Activated CD4-positive, alpha-beta T cell treated with anti-CD3 and anti-CD28 coated beads, Interleukin-2, amount 50 U/mL, for 4 hours (primary cell): ENCODE results near the gene CDC6.

Experiments
- DNase-seq, 2 experiments: peaks; one replicate each; pipeline ENCODE4 v3.0.0-alpha.2; 2020

Gene CDC6

GRCh38 chr17:40323391-40324381, 36.0 kb downstream of the CDC6 start:
- DNase-seq = peak; percentile 58 to 67

- DNase-seq = no peak
Observed at GRCh38 chr17:40325156-40326013, 37.7 kb downstream of the CDC6 start.

- peak; percentile 42 to 52 for DNase-seq
Observed at GRCh38 chr17:40326014-40326831, 38.5 kb downstream of the CDC6 start.

- DNase-seq = no peak
Observed at GRCh38 chr17:40326832-40327199, 39.1 kb downstream of the CDC6 start.

- DNase-seq = no peak
Observed at GRCh38 chr17:40327244-40327729, 39.6 kb downstream of the CDC6 start.

GRCh38 chr17:40327735-40328385, 40.2 kb downstream of the CDC6 start:
- no peak for DNase-seq

- no peak for DNase-seq
Observed at GRCh38 chr17:40328386-40328766, 40.7 kb downstream of the CDC6 start.

GRCh38 chr17:40329839-40330794, 42.4 kb downstream of the CDC6 start:
- no peak for DNase-seq

- no peak for DNase-seq
Observed at GRCh38 chr17:40330850-40331470, 43.3 kb downstream of the CDC6 start.

GRCh38 chr17:40331743-40332641, 44.3 kb downstream of the CDC6 start:
- no peak for DNase-seq

GRCh38 chr17:40333781-40334448, 46.2 kb downstream of the CDC6 start:
- DNase-seq = no peak

GRCh38 chr17:40335620-40336019, 47.9 kb downstream of the CDC6 start:
- no peak for DNase-seq

- DNase-seq = no peak
Observed at GRCh38 chr17:40337351-40337750, 49.7 kb downstream of the CDC6 start.

- DNase-seq = no peak
Observed at GRCh38 chr17:40338058-40338457, 50.4 kb downstream of the CDC6 start.

GRCh38 chr17:40338941-40339649, 51.4 kb downstream of the CDC6 start:
- DNase-seq = no peak

- DNase-seq = no peak
Observed at GRCh38 chr17:40340327-40340726, 52.6 kb downstream of the CDC6 start.

GRCh38 chr17:40340880-40341807, 53.5 kb downstream of the CDC6 start:
- DNase-seq = peak; percentile 76 to 78
